ENCODE results near the gene PHETA1.

DNA sequence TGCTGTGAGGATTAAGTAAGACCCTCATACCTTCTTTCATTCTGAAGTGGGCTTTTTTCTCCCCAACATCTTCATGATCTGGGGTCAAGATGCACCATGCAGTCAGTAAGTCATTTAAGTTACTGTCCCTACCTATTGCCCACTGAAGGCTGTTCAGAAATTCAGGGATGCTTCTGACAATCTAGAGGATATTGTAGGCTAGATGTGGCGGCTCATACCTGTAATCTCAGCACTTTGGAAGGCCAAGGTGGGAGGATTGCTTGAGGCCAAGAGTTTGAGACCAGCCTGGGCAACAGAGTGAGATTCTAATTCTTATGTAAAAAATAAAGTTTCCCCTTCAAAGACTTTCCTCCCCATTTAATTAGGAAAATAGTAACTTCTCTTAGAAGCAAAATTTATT is 28.7 kb downstream of the PHETA1 start:
- TF ChIP-seq POLR2AphosphoS5 (IDR thresholded peaks at IDR 0.05; ENCODE audit: insufficient read depth, low read depth, low read length): no peak
- TF ChIP-seq, protein P1, sequence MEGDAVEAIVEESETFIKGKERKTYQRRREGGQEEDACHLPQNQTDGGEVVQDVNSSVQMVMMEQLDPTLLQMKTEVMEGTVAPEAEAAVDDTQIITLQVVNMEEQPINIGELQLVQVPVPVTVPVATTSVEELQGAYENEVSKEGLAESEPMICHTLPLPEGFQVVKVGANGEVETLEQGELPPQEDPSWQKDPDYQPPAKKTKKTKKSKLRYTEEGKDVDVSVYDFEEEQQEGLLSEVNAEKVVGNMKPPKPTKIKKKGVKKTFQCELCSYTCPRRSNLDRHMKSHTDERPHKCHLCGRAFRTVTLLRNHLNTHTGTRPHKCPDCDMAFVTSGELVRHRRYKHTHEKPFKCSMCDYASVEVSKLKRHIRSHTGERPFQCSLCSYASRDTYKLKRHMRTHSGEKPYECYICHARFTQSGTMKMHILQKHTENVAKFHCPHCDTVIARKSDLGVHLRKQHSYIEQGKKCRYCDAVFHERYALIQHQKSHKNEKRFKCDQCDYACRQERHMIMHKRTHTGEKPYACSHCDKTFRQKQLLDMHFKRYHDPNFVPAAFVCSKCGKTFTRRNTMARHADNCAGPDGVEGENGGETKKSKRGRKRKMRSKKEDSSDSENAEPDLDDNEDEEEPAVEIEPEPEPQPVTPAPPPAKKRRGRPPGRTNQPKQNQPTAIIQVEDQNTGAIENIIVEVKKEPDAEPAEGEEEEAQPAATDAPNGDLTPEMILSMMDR (IDR thresholded peaks at IDR 0.05; ENCODE audit: extremely low read depth in 1 of 2, insufficient read depth in 1 of 2, low read depth in 1 of 2, low read length in 2 of 2): no peak
- no peak for TF ChIP-seq MYC (IDR thresholded peaks at IDR 0.05; ENCODE audit: low read depth, low read length)
- no peak for TF ChIP-seq JUN (IDR thresholded peaks at IDR 0.05; ENCODE audit: borderline replicate concordance, insufficient read depth, insufficient read length, low read depth)
- no peak for TF ChIP-seq EZH2 (IDR thresholded peaks at IDR 0.05; ENCODE audit: borderline replicate concordance, low read depth, low read length, severe bottlenecking)
- TF ChIP-seq POLR2A (IDR thresholded peaks at IDR 0.05; ENCODE audit: low read depth, low read length): no peak
- TF ChIP-seq, protein P2, sequence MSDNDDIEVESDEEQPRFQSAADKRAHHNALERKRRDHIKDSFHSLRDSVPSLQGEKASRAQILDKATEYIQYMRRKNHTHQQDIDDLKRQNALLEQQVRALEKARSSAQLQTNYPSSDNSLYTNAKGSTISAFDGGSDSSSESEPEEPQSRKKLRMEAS (IDR thresholded peaks at IDR 0.05; ENCODE audit: insufficient read depth, insufficient read length): no peak
- TF ChIP-seq FOS (IDR thresholded peaks at IDR 0.05; ENCODE audit: borderline replicate concordance, insufficient read depth, low read length): no peak

Data from endothelial cell of umbilical vein (primary cell).